WTC11 (cell line): ENCODE results near the gene PTK6. TPM values are rescaled to one million over a fixed set of nuclear protein-coding genes. Genes with fewer than 3 reads are reported as not detected.

Experiments used
- ATAC-seq: fragments of 200-7000 bp; cut with Tn5 transposase; 2 replicates; pipeline ENCODE4 v1.10.0; 2021; ENCODE audit warnings: mild to moderate bottlenecking, moderate library complexity
- CTCF ChIA-PET: fragments of 300-600 bp; sonication (Branson Sonifier 250); formaldehyde crosslinking; loops from one replicate; lab custom pipeline; 2021; ENCODE audit warnings: antibody characterized with exemption; lab: Charles Lee
- POLR2A ChIA-PET: fragments of 350-600 bp; sonication (Branson Sonifier 250); formaldehyde crosslinking; loops from one replicate; lab custom pipeline; 2021; ENCODE audit warnings: antibody characterized with exemption; lab: Charles Lee
- DNase-seq: peaks from one replicate; pipeline ENCODE4 v3.0.0; 2021; ENCODE audit warnings: low spot score
- H3K27ac Mint-ChIP-seq: 2 replicates; pipeline ENCODE4 v1.8.0; 2021; ENCODE audit warnings: mixed read lengths
- H3K27me3 Mint-ChIP-seq: 2 replicates; pipeline ENCODE4 v1.8.0; 2021; ENCODE audit warnings: low read depth, mild to moderate bottlenecking, moderate library complexity, mixed read lengths
- H3K36me3 Mint-ChIP-seq: 2 replicates; pipeline ENCODE4 v1.8.0; 2021; ENCODE audit warnings: mixed read lengths
- H3K4me1 Mint-ChIP-seq: 2 replicates; pipeline ENCODE4 v1.8.0; 2022; ENCODE audit warnings: mixed read lengths
- H3K4me3 Mint-ChIP-seq: 2 replicates; pipeline ENCODE4 v1.8.0; 2021; ENCODE audit warnings: mild to moderate bottlenecking, moderate library complexity, mixed read lengths
- H3K9me3 Mint-ChIP-seq: 2 replicates; pipeline ENCODE4 v1.8.0; 2021; ENCODE audit warnings: mixed read lengths
- ARID4B ChIP-seq: sonication (generic); formaldehyde crosslinking; IDR thresholded peaks from 2 replicates; pipeline ENCODE4 v1.8.0; 2023; ENCODE audit warnings: missing genetic modification reagents, mild to moderate bottlenecking, borderline replicate concordance
- CDX4 ChIP-seq: fragments of 250-450 bp; sonication (Bioruptor Pico); IDR thresholded peaks from 2 replicates; pipeline ENCODE4 v1.9.0; 2021; ENCODE audit warnings: moderate library complexity, mild to moderate bottlenecking, inconsistent platforms, borderline replicate concordance
- E2F5 ChIP-seq: sonication (generic); formaldehyde crosslinking; IDR thresholded peaks from 2 replicates; pipeline ENCODE4 v1.8.1; 2022; ENCODE audit warnings: mild to moderate bottlenecking, moderate library complexity, missing genetic modification reagents
- ERG ChIP-seq: fragments of 250-450 bp; sonication (Bioruptor Pico); IDR thresholded peaks from 2 replicates; pipeline ENCODE4 v1.8.0; 2021; ENCODE audit warnings: mild to moderate bottlenecking
- GRHL2 ChIP-seq: fragments of 250-450 bp; sonication (Bioruptor Pico); IDR thresholded peaks from 2 replicates; pipeline ENCODE4 v1.8.0; 2022; ENCODE audit warnings: mild to moderate bottlenecking, moderate library complexity; ENCODE audit not compliant: insufficient replicate concordance, severe bottlenecking
- IRF2 ChIP-seq: sonication (generic); formaldehyde crosslinking; IDR thresholded peaks from 2 replicates; pipeline ENCODE4 v1.8.0; 2022; ENCODE audit warnings: low read depth, missing genetic modification reagents, borderline replicate concordance
- JUN ChIP-seq: sonication (generic); formaldehyde crosslinking; IDR thresholded peaks from 2 replicates; pipeline ENCODE4 v1.8.0; 2023; ENCODE audit warnings: mild to moderate bottlenecking, missing genetic modification reagents
- MXD4 ChIP-seq: fragments of 250-450 bp; sonication (Bioruptor Pico); IDR thresholded peaks from 2 replicates; pipeline ENCODE4 v1.8.0; 2021; ENCODE audit warnings: mild to moderate bottlenecking, moderate library complexity, borderline replicate concordance
- NFE2L1 ChIP-seq: sonication (generic); formaldehyde crosslinking; IDR thresholded peaks from 2 replicates; pipeline ENCODE4 v1.8.1; 2023; ENCODE audit warnings: missing genetic modification reagents
- OVOL2 ChIP-seq: fragments of 250-450 bp; sonication (Bioruptor Pico); IDR thresholded peaks from 2 replicates; pipeline ENCODE4 v1.9.0; 2021; ENCODE audit warnings: mild to moderate bottlenecking, borderline replicate concordance
- RORB ChIP-seq: fragments of 250-450 bp; sonication (Bioruptor Pico); IDR thresholded peaks from 2 replicates; pipeline ENCODE4 v1.9.0; 2021; ENCODE audit warnings: mild to moderate bottlenecking
- SOX15 ChIP-seq: fragments of 250-450 bp; sonication (Bioruptor Pico); IDR thresholded peaks from 2 replicates; pipeline ENCODE4 v1.9.0; 2021; ENCODE audit warnings: mild to moderate bottlenecking
- USF2 ChIP-seq: sonication (generic); formaldehyde crosslinking; IDR thresholded peaks from 2 replicates; pipeline ENCODE4 v1.8.1; 2023; ENCODE audit warnings: mild to moderate bottlenecking, missing genetic modification reagents, moderate library complexity
- ZBTB21 ChIP-seq: sonication (generic); formaldehyde crosslinking; IDR thresholded peaks from 2 replicates; pipeline ENCODE4 v1.8.1; 2023; ENCODE audit warnings: mild to moderate bottlenecking, missing genetic modification reagents, borderline replicate concordance
- ZNF138 ChIP-seq: sonication (generic); formaldehyde crosslinking; conservative IDR thresholded peaks from 2 replicates; pipeline ENCODE4 v1.8.1; 2022; ENCODE audit warnings: mild to moderate bottlenecking, moderate library complexity, missing genetic modification reagents
- ZNF219 ChIP-seq: sonication (generic); formaldehyde crosslinking; IDR thresholded peaks from 2 replicates; pipeline ENCODE4 v1.8.0; 2023; ENCODE audit warnings: missing genetic modification reagents, mild to moderate bottlenecking, borderline replicate concordance
- ZNF232 ChIP-seq: sonication (generic); formaldehyde crosslinking; IDR thresholded peaks from 2 replicates; pipeline ENCODE4 v1.8.0; 2022; ENCODE audit warnings: mild to moderate bottlenecking, missing genetic modification reagents
- ZNF512 ChIP-seq: sonication (generic); formaldehyde crosslinking; IDR thresholded peaks from 2 replicates; pipeline ENCODE4 v1.8.1; 2022; ENCODE audit warnings: missing genetic modification reagents, borderline replicate concordance
- ZSCAN18 ChIP-seq: fragments of 250-450 bp; sonication (Bioruptor Pico); IDR thresholded peaks from 2 replicates; pipeline ENCODE4 v2.1.2; 2022; ENCODE audit warnings: mild to moderate bottlenecking, moderate library complexity
- total RNA-seq: library from RNA; stranded (reverse); gene quantifications from 3 replicates; pipeline ENCODE4 v1.2.3, GENCODE V29; 2021

Gene PTK6
- total RNA-seq, 1 experiment from 2014 or later = 0.22 TPM

- no peak for TF ChIP-seq E2F5
- no peak for TF ChIP-seq RORB (CRISPR knock-in tag)
- no peak for TF ChIP-seq JUN (CRISPR knock-in tag)
- TF ChIP-seq NFE2L1 (CRISPR knock-in tag) = no peak
- no peak for TF ChIP-seq ZNF512
- TF ChIP-seq OVOL2 (CRISPR knock-in tag) = no peak
- TF ChIP-seq GRHL2 = no peak
- no peak for TF ChIP-seq SOX15 (CRISPR knock-in tag)
- CTCF ChIA-PET = interaction anchor here (2.4 kb wide), 1 partner anchor 29 kb away, joined by 8 read pairs; no protein-coding TSS in a partner anchor
- POLR2A ChIA-PET = no interaction called here
- H3K27me3 Mint-ChIP-seq = peaks cover 3% of the 10 kb centered on the region; the same call in 1 of the 2 replicates
- H3K4me3 Mint-ChIP-seq = no peak overlapping the region
- ATAC-seq (no peak), DNase-seq (no peak)
- peaks cover 8% of the 10 kb centered on the region; the same call in 1 of the 2 replicates for H3K9me3 Mint-ChIP-seq
- H3K27ac Mint-ChIP-seq = no peak overlapping the region
- H3K4me1 Mint-ChIP-seq = 0 out of 2 replicates have a peak, but pooled peaks cover 2% of the 10 kb centered on the region
- H3K36me3 Mint-ChIP-seq = peaks cover 21% of the 10 kb centered on the region
Observed at GRCh38 chr20:63525971-63526370, 11.2 kb downstream of the PTK6 start.

- CTCF ChIA-PET = interaction anchor here (2.4 kb wide), 1 partner anchor 28 kb away, joined by 8 read pairs; no protein-coding TSS in a partner anchor
- TF ChIP-seq ARID4B (CRISPR knock-in tag) (no peak), CDX4 (no peak)
- no peak for DNase-seq
- POLR2A ChIA-PET = no interaction called here
- no peak for ATAC-seq
- Mint-ChIP-seq H3K27me3 (peaks cover 3% of the 10 kb centered on the region; the same call in 1 of the 2 replicates), H3K9me3 (peaks cover 8% of the 10 kb centered on the region; the same call in 1 of the 2 replicates), H3K4me1 (0 out of 2 replicates have a peak, but pooled peaks cover 2% of the 10 kb centered on the region), H3K36me3 (peaks cover 21% of the 10 kb centered on the region), H3K27ac (no peak overlapping the region), H3K4me3 (no peak overlapping the region)
Observed at GRCh38 chr20:63525185-63525584, 12.0 kb downstream of the PTK6 start.

GRCh38 chr20:63522981-63523611, 14.1 kb downstream of the PTK6 start:
- ChIA-PET CTCF (interaction anchor here (0.6 to 4.4 kb wide), 3 partner anchors 15 to 513 kb away, joined by 5 to 50 read pairs (median 5); partner anchors contain the start of gene PTK6), POLR2A (no interaction called here)
- peaks cover 8% of the 10 kb centered on the region; the same call in 1 of the 2 replicates for H3K9me3 Mint-ChIP-seq
- no peak overlapping the region for H3K4me3 Mint-ChIP-seq
- H3K27ac Mint-ChIP-seq = no peak overlapping the region
- ATAC-seq = no peak
- H3K4me1 Mint-ChIP-seq = peaks cover 14% of the 10 kb centered on the region
- H3K36me3 Mint-ChIP-seq = peaks cover 21% of the 10 kb centered on the region
- no peak for DNase-seq
- H3K27me3 Mint-ChIP-seq = peaks cover 9% of the 10 kb centered on the region; the same call in 1 of the 2 replicates
- TF ChIP-seq USF2 (CRISPR knock-in tag) (no peak), ZBTB21 (CRISPR knock-in tag) (no peak), ZNF232 (no peak), JUN (CRISPR knock-in tag) (no peak), GRHL2 (no peak), IRF2 (CRISPR knock-in tag) (no peak), MXD4 (CRISPR knock-in tag) (no peak), ERG (no peak), ZNF219 (CRISPR knock-in tag) (no peak), ZNF138 (CRISPR knock-in tag) (no peak), ZSCAN18 (CRISPR knock-in tag) (no peak)
